GM12872 (cell line): Measurements from ENCODE around the gene ZFYVE28.

Experiments used
- CTCF ChIP-seq: IDR thresholded peaks from 3 replicates; pipeline ENCODE4 v1.5.1; 2011; ENCODE audit warnings: low read depth, mild to moderate bottlenecking, low read length, moderate library complexity; ENCODE audit not compliant: insufficient read depth

Gene ZFYVE28

GRCh38 chr4:2285613-2286381 is 132.6 kb downstream of the ZFYVE28 start:
- TF ChIP-seq CTCF: no peak

GRCh38 chr4:2284934-2285612 is 133.4 kb downstream of the ZFYVE28 start:
- TF ChIP-seq CTCF: no peak

- TF ChIP-seq CTCF: no peak
Observed at GRCh38 chr4:2284161-2284933, 134.1 kb downstream of the ZFYVE28 start.

- no peak for TF ChIP-seq CTCF
Observed at GRCh38 chr4:2283199-2283711, 135.2 kb downstream of the ZFYVE28 start.

- TF ChIP-seq CTCF: peak; percentile 37; the same call in 2 of the 3 replicates
Observed at GRCh38 chr4:2281575-2282343, 136.7 kb downstream of the ZFYVE28 start.

- TF ChIP-seq CTCF: no peak
Observed at GRCh38 chr4:2280531-2281300, 137.7 kb downstream of the ZFYVE28 start.
